Activated naive CD4-positive, alpha-beta T cell treated with anti-CD3 and anti-CD28 coated beads, Interleukin-2, amount 50 U/mL, for 72 hours (primary cell): Measurements from ENCODE around the gene ERI2. TPM values are rescaled to one million over a fixed set of nuclear protein-coding genes. Genes with fewer than 3 reads are reported as not detected.

Experiments
- ATAC-seq, 2 donors: fragments of 150-1000 bp; cut with Tn5 transposase; 2 replicates each; pipeline ENCODE4 v1.10.0; 2021; ENCODE audit warnings: mild to moderate bottlenecking in 2 of 2, moderate library complexity in 2 of 2
- DNase-seq, 2 donors: peaks; one replicate each; pipeline ENCODE4 v3.0.0; 2021 to 2022; ENCODE audit warnings: low spot score in 2 of 2
- H3K27ac Mint-ChIP-seq, 2 donors: one replicate each; pipeline ENCODE4 v1.8.0; 2022; ENCODE audit warnings: mild to moderate bottlenecking in 2 of 2, mixed read lengths in 2 of 2
- H3K36me3 Mint-ChIP-seq, 2 donors: one replicate each; pipeline ENCODE4 v1.8.0; 2022; ENCODE audit warnings: mixed read lengths in 2 of 2
- H3K9me3 Mint-ChIP-seq, 2 donors: one replicate each; pipeline ENCODE4 v1.8.0; 2022; ENCODE audit warnings: mixed read lengths in 2 of 2
- total RNA-seq, 2 donors: library from RNA; stranded (reverse); gene quantifications; one replicate each; pipeline ENCODE4 v1.2.3, GENCODE V29; 2022

Gene ERI2
- 10 to 100 TPM; 19.6 to 36.2 TPM for total RNA-seq

- H3K36me3 Mint-ChIP-seq: peaks cover 8 to 20% of the 10 kb centered on the region in 2 donors
- no peaks in the 10 kb centered on the region for H3K9me3 Mint-ChIP-seq
- peak within 1 kb of the TSS; percentile 98 for H3K27ac Mint-ChIP-seq
- DNase-seq (peak; percentile 70 to 84), ATAC-seq (peak; percentile 89 to 90)
Measured at GRCh38 chr16:20806168-20807050, at the start of gene ERI2, which contains the start of gene REXO5. Gene ERI2 (minus strand): TSS chr16:20806472. CDS start chr16:20806430, 42 bp downstream. Gene REXO5 (plus strand): TSS chr16:20806527. CDS start chr16:20806954, 427 bp downstream.

GRCh38 chr16:20854963-20855362, 48.7 kb upstream of the ERI2 start:
- DNase-seq (no peak), ATAC-seq (no peak)
- peaks cover 7 to 11% of the 10 kb centered on the region in 2 donors for H3K36me3 Mint-ChIP-seq
- H3K9me3 Mint-ChIP-seq: no peaks in the 10 kb centered on the region
- H3K27ac Mint-ChIP-seq: peak overlapping the region in 1 of 2 donors; percentile 9

GRCh38 chr16:20853981-20854620, 47.8 kb upstream of the ERI2 start:
- no peak for ATAC-seq
- Mint-ChIP-seq H3K9me3 (no peaks in the 10 kb centered on the region), H3K27ac (peak overlapping the region in 1 of 2 donors; percentile 35), H3K36me3 (peaks cover 7% of the 10 kb centered on the region in 2 donors)
- no peak for DNase-seq

- peaks cover 7% of the 10 kb centered on the region in 2 donors for H3K36me3 Mint-ChIP-seq
- ATAC-seq (no peak), DNase-seq (no peak)
- H3K9me3 Mint-ChIP-seq: no peaks in the 10 kb centered on the region
- no peak overlapping the region for H3K27ac Mint-ChIP-seq
Measured at GRCh38 chr16:20853143-20853542, 46.9 kb upstream of the ERI2 start.

GRCh38 chr16:20851601-20852000, 45.3 kb upstream of the ERI2 start:
- Mint-ChIP-seq H3K27ac (no peak overlapping the region), H3K9me3 (no peaks in the 10 kb centered on the region), H3K36me3 (peaks cover 7% of the 10 kb centered on the region in 2 donors)
- DNase-seq: no peak
- no peak for ATAC-seq

GRCh38 chr16:20850981-20851380, 44.7 kb upstream of the ERI2 start:
- ATAC-seq (no peak), DNase-seq (no peak)
- H3K9me3 Mint-ChIP-seq: no peaks in the 10 kb centered on the region
- H3K27ac Mint-ChIP-seq: no peak overlapping the region
- peaks cover 7% of the 10 kb centered on the region in 2 donors for H3K36me3 Mint-ChIP-seq

- Mint-ChIP-seq H3K27ac (no peak overlapping the region), H3K9me3 (no peaks in the 10 kb centered on the region), H3K36me3 (peaks cover 0 to 10% of the 10 kb centered on the region in 2 donors)
- ATAC-seq: peak; percentile 36 to 44
- peak; percentile 60 to 72 for DNase-seq
Measured at GRCh38 chr16:20849589-20850390, 43.5 kb upstream of the ERI2 start.

- Mint-ChIP-seq H3K27ac (no peak overlapping the region), H3K9me3 (no peaks in the 10 kb centered on the region), H3K36me3 (peaks cover 0 to 11% of the 10 kb centered on the region in 2 donors)
- ATAC-seq (no peak), DNase-seq (no peak)
Measured at GRCh38 chr16:20847550-20847949, 41.3 kb upstream of the ERI2 start.

- no peak overlapping the region for H3K27ac Mint-ChIP-seq
- ATAC-seq (no peak), DNase-seq (no peak)
- H3K36me3 Mint-ChIP-seq: peaks cover 0 to 11% of the 10 kb centered on the region in 2 donors
- H3K9me3 Mint-ChIP-seq: no peaks in the 10 kb centered on the region
Measured at GRCh38 chr16:20846551-20846950, 40.3 kb upstream of the ERI2 start.

- H3K27ac Mint-ChIP-seq: peak overlapping the region in 1 of 2 donors; percentile 12
- no peak for ATAC-seq
- H3K9me3 Mint-ChIP-seq: no peaks in the 10 kb centered on the region
- DNase-seq: no peak
- peaks cover 0 to 11% of the 10 kb centered on the region in 2 donors for H3K36me3 Mint-ChIP-seq
Measured at GRCh38 chr16:20846030-20846429, 39.8 kb upstream of the ERI2 start.

- ATAC-seq (peak; percentile 58 to 64), DNase-seq (no peak)
- no peaks in the 10 kb centered on the region for H3K9me3 Mint-ChIP-seq
- peak overlapping the region; percentile 12 to 40 for H3K27ac Mint-ChIP-seq
- peaks cover 0 to 17% of the 10 kb centered on the region in 2 donors for H3K36me3 Mint-ChIP-seq
Measured at GRCh38 chr16:20844588-20844987, 38.3 kb upstream of the ERI2 start.

GRCh38 chr16:20844054-20844453, 37.8 kb upstream of the ERI2 start:
- Mint-ChIP-seq H3K9me3 (no peaks in the 10 kb centered on the region), H3K27ac (peak overlapping the region in 1 of 2 donors; percentile 12), H3K36me3 (peaks cover 0 to 17% of the 10 kb centered on the region in 2 donors)
- DNase-seq (no peak), ATAC-seq (peak in 1 of 2 donors; percentile 34)

- peaks cover 23 to 48% of the 10 kb centered on the region in 2 donors for H3K36me3 Mint-ChIP-seq
- ATAC-seq (no peak), DNase-seq (no peak)
- peaks cover 5 to 9% of the 10 kb centered on the region in 2 donors for H3K9me3 Mint-ChIP-seq
- H3K27ac Mint-ChIP-seq: no peak overlapping the region
Measured at GRCh38 chr16:20839504-20839903, 33.2 kb upstream of the ERI2 start.

GRCh38 chr16:20838240-20838639, 32.0 kb upstream of the ERI2 start:
- Mint-ChIP-seq H3K9me3 (peaks cover 5 to 9% of the 10 kb centered on the region in 2 donors), H3K27ac (no peak overlapping the region), H3K36me3 (peaks cover 30 to 61% of the 10 kb centered on the region in 2 donors)
- no peak for DNase-seq
- no peak for ATAC-seq

GRCh38 chr16:20833086-20833485, 26.8 kb upstream of the ERI2 start:
- ATAC-seq: no peak
- no peak for DNase-seq
- peaks cover 30 to 50% of the 10 kb centered on the region in 2 donors for H3K36me3 Mint-ChIP-seq
- H3K9me3 Mint-ChIP-seq: peaks cover 5 to 9% of the 10 kb centered on the region in 2 donors
- no peak overlapping the region for H3K27ac Mint-ChIP-seq

- ATAC-seq: no peak
- no peaks in the 10 kb centered on the region for H3K9me3 Mint-ChIP-seq
- H3K36me3 Mint-ChIP-seq: peaks cover 15 to 27% of the 10 kb centered on the region in 2 donors
Measured at GRCh38 chr16:20830372-20830771, 24.1 kb upstream of the ERI2 start.

More at GRCh38 chr16:20830372-20830771, 24.1 kb upstream of the ERI2 start:
- H3K27ac Mint-ChIP-seq: no peak overlapping the region
- DNase-seq: no peak
